Measurements from ENCODE around the gene FSTL1.

FSTL1 gene

GRCh38 chr3:120420928-120421551 is 29.8 kb downstream of the FSTL1 start:
- Histone ChIP-seq H3K27me3 (ENCODE audit: control insufficient read depth, insufficient read depth, low read length) (no peaks in the 10 kb centered on the region), H3K36me3 (ENCODE audit: control insufficient read depth, insufficient read depth, low read length) (no peaks in the 10 kb centered on the region), H3K4me3 (ENCODE audit: low read length) (no peak overlapping the region), H3K9ac (ENCODE audit: low read length) (no peak overlapping the region), H3K4me1 (ENCODE audit: control insufficient read depth, insufficient read depth, low read length) (peaks cover 8% of the 10 kb centered on the region), H3K9me3 (ENCODE audit: control insufficient read depth, low read length) (no peaks in the 10 kb centered on the region)

- Histone ChIP-seq H3K4me3 (ENCODE audit: low read length) (no peak overlapping the region), H3K4me1 (ENCODE audit: control insufficient read depth, insufficient read depth, low read length) (peaks cover 8% of the 10 kb centered on the region), H3K36me3 (ENCODE audit: control insufficient read depth, insufficient read depth, low read length) (no peaks in the 10 kb centered on the region), H3K27me3 (ENCODE audit: control insufficient read depth, insufficient read depth, low read length) (no peaks in the 10 kb centered on the region), H3K9me3 (ENCODE audit: control insufficient read depth, low read length) (no peaks in the 10 kb centered on the region), H3K9ac (ENCODE audit: low read length) (no peak overlapping the region)
Measured at GRCh38 chr3:120420360-120420759, 30.4 kb downstream of the FSTL1 start.

- H3K9ac ChIP-seq (ENCODE audit: low read length), result no peak overlapping the region
- no peaks in the 10 kb centered on the region for H3K27me3 ChIP-seq (ENCODE audit: control insufficient read depth, insufficient read depth, low read length)
- H3K9me3 ChIP-seq (ENCODE audit: control insufficient read depth, low read length), result no peaks in the 10 kb centered on the region
- no peak overlapping the region for H3K4me3 ChIP-seq (ENCODE audit: low read length)
- H3K4me1 ChIP-seq (ENCODE audit: control insufficient read depth, insufficient read depth, low read length), result peaks cover 8% of the 10 kb centered on the region
- no peaks in the 10 kb centered on the region for H3K36me3 ChIP-seq (ENCODE audit: control insufficient read depth, insufficient read depth, low read length)
Measured at GRCh38 chr3:120419797-120420196, 31.0 kb downstream of the FSTL1 start.

- peaks cover 8% of the 10 kb centered on the region for H3K4me1 ChIP-seq (ENCODE audit: control insufficient read depth, insufficient read depth, low read length)
- no peaks in the 10 kb centered on the region for H3K27me3 ChIP-seq (ENCODE audit: control insufficient read depth, insufficient read depth, low read length)
- H3K9me3 ChIP-seq (ENCODE audit: control insufficient read depth, low read length), result no peaks in the 10 kb centered on the region
- H3K9ac ChIP-seq (ENCODE audit: low read length), result no peak overlapping the region
- H3K36me3 ChIP-seq (ENCODE audit: control insufficient read depth, insufficient read depth, low read length), result no peaks in the 10 kb centered on the region
- no peak overlapping the region for H3K4me3 ChIP-seq (ENCODE audit: low read length)
Measured at GRCh38 chr3:120418866-120419490, 31.8 kb downstream of the FSTL1 start.

GRCh38 chr3:120418446-120418845 is 32.3 kb downstream of the FSTL1 start:
- H3K4me3 ChIP-seq (ENCODE audit: low read length), result no peak overlapping the region

GRCh38 chr3:120417272-120417911 is 33.4 kb downstream of the FSTL1 start:
- no peaks in the 10 kb centered on the region for H3K27me3 ChIP-seq (ENCODE audit: control insufficient read depth, insufficient read depth, low read length)
- no peaks in the 10 kb centered on the region for H3K9me3 ChIP-seq (ENCODE audit: control insufficient read depth, low read length)
- H3K36me3 ChIP-seq (ENCODE audit: control insufficient read depth, insufficient read depth, low read length), result no peaks in the 10 kb centered on the region
- peak overlapping the region; percentile 26 for H3K9ac ChIP-seq (ENCODE audit: low read length)
- peaks cover 8% of the 10 kb centered on the region for H3K4me1 ChIP-seq (ENCODE audit: control insufficient read depth, insufficient read depth, low read length)
- no peak overlapping the region for H3K4me3 ChIP-seq (ENCODE audit: low read length)

More at GRCh38 chr3:120418446-120418845, 32.3 kb downstream of the FSTL1 start:
- Histone ChIP-seq H3K36me3 (ENCODE audit: control insufficient read depth, insufficient read depth, low read length) (no peaks in the 10 kb centered on the region), H3K9ac (ENCODE audit: low read length) (no peak overlapping the region), H3K4me1 (ENCODE audit: control insufficient read depth, insufficient read depth, low read length) (peaks cover 8% of the 10 kb centered on the region), H3K9me3 (ENCODE audit: control insufficient read depth, low read length) (no peaks in the 10 kb centered on the region), H3K27me3 (ENCODE audit: control insufficient read depth, insufficient read depth, low read length) (no peaks in the 10 kb centered on the region)

GRCh38 chr3:120416868-120417267 is 33.9 kb downstream of the FSTL1 start:
- H3K36me3 ChIP-seq (ENCODE audit: control insufficient read depth, insufficient read depth, low read length), result no peaks in the 10 kb centered on the region
- H3K4me1 ChIP-seq (ENCODE audit: control insufficient read depth, insufficient read depth, low read length), result peaks cover 8% of the 10 kb centered on the region
- H3K4me3 ChIP-seq (ENCODE audit: low read length), result no peak overlapping the region
- H3K27me3 ChIP-seq (ENCODE audit: control insufficient read depth, insufficient read depth, low read length), result no peaks in the 10 kb centered on the region
- H3K9ac ChIP-seq (ENCODE audit: low read length), result peak overlapping the region; percentile 26
- no peaks in the 10 kb centered on the region for H3K9me3 ChIP-seq (ENCODE audit: control insufficient read depth, low read length)

- no peaks in the 10 kb centered on the region for H3K27me3 ChIP-seq (ENCODE audit: control insufficient read depth, insufficient read depth, low read length)
- no peaks in the 10 kb centered on the region for H3K9me3 ChIP-seq (ENCODE audit: control insufficient read depth, low read length)
- no peak overlapping the region for H3K9ac ChIP-seq (ENCODE audit: low read length)
- peaks cover 8% of the 10 kb centered on the region for H3K4me1 ChIP-seq (ENCODE audit: control insufficient read depth, insufficient read depth, low read length)
- H3K36me3 ChIP-seq (ENCODE audit: control insufficient read depth, insufficient read depth, low read length), result no peaks in the 10 kb centered on the region
- no peak overlapping the region for H3K4me3 ChIP-seq (ENCODE audit: low read length)
Measured at GRCh38 chr3:120415756-120416155, 35.0 kb downstream of the FSTL1 start.

GRCh38 chr3:120410541-120410940 is 40.3 kb downstream of the FSTL1 start:
- H3K9me3 ChIP-seq (ENCODE audit: control insufficient read depth, low read length), result no peaks in the 10 kb centered on the region
- no peaks in the 10 kb centered on the region for H3K27me3 ChIP-seq (ENCODE audit: control insufficient read depth, insufficient read depth, low read length)
- no peak overlapping the region for H3K9ac ChIP-seq (ENCODE audit: low read length)
- H3K4me3 ChIP-seq (ENCODE audit: low read length), result no peak overlapping the region
- H3K4me1 ChIP-seq (ENCODE audit: control insufficient read depth, insufficient read depth, low read length), result no peaks in the 10 kb centered on the region
- peaks cover 5% of the 10 kb centered on the region for H3K36me3 ChIP-seq (ENCODE audit: control insufficient read depth, insufficient read depth, low read length)

- Histone ChIP-seq H3K27me3 (ENCODE audit: control insufficient read depth, insufficient read depth, low read length) (no peaks in the 10 kb centered on the region), H3K36me3 (ENCODE audit: control insufficient read depth, insufficient read depth, low read length) (peaks cover 5% of the 10 kb centered on the region), H3K4me3 (ENCODE audit: low read length) (no peak overlapping the region), H3K9ac (ENCODE audit: low read length) (no peak overlapping the region), H3K9me3 (ENCODE audit: control insufficient read depth, low read length) (no peaks in the 10 kb centered on the region), H3K4me1 (ENCODE audit: control insufficient read depth, insufficient read depth, low read length) (no peaks in the 10 kb centered on the region)
Measured at GRCh38 chr3:120410116-120410515, 40.7 kb downstream of the FSTL1 start.

- H3K4me3 ChIP-seq (ENCODE audit: low read length), result no peak overlapping the region
- no peak overlapping the region for H3K9ac ChIP-seq (ENCODE audit: low read length)
- no peaks in the 10 kb centered on the region for H3K4me1 ChIP-seq (ENCODE audit: control insufficient read depth, insufficient read depth, low read length)
- H3K9me3 ChIP-seq (ENCODE audit: control insufficient read depth, low read length), result no peaks in the 10 kb centered on the region
- peaks cover 5% of the 10 kb centered on the region for H3K36me3 ChIP-seq (ENCODE audit: control insufficient read depth, insufficient read depth, low read length)
- H3K27me3 ChIP-seq (ENCODE audit: control insufficient read depth, insufficient read depth, low read length), result no peaks in the 10 kb centered on the region
Measured at GRCh38 chr3:120407508-120408287, 43.1 kb downstream of the FSTL1 start.

GRCh38 chr3:120404876-120405275 is 45.9 kb downstream of the FSTL1 start:
- H3K4me1 ChIP-seq (ENCODE audit: control insufficient read depth, insufficient read depth, low read length), result no peaks in the 10 kb centered on the region
- no peak overlapping the region for H3K9ac ChIP-seq (ENCODE audit: low read length)
- no peaks in the 10 kb centered on the region for H3K27me3 ChIP-seq (ENCODE audit: control insufficient read depth, insufficient read depth, low read length)
- no peaks in the 10 kb centered on the region for H3K9me3 ChIP-seq (ENCODE audit: control insufficient read depth, low read length)
- H3K36me3 ChIP-seq (ENCODE audit: control insufficient read depth, insufficient read depth, low read length), result peaks cover 5% of the 10 kb centered on the region
- H3K4me3 ChIP-seq (ENCODE audit: low read length), result no peak overlapping the region
